SKM-1 (cell line): ENCODE results near the gene TMEM101.
"Not testable (repeated sequence)": the region's sequence is repeated elsewhere in the genome, so short reads cannot be mapped to it uniquely, and the experiment has no call there.

Source experiments
- DNase-seq: peaks from one replicate; lab custom pipeline; 2025; ENCODE audit not compliant: unreplicated experiment; lab: John Stamatoyannopoulos, UW

Gene TMEM101

GRCh38 chr17:44000871-44001460, 13.8 kb downstream of the TMEM101 start:
- no peak for DNase-seq

GRCh38 chr17:44000141-44000860, 14.5 kb downstream of the TMEM101 start:
- DNase-seq: no peak

DNA sequence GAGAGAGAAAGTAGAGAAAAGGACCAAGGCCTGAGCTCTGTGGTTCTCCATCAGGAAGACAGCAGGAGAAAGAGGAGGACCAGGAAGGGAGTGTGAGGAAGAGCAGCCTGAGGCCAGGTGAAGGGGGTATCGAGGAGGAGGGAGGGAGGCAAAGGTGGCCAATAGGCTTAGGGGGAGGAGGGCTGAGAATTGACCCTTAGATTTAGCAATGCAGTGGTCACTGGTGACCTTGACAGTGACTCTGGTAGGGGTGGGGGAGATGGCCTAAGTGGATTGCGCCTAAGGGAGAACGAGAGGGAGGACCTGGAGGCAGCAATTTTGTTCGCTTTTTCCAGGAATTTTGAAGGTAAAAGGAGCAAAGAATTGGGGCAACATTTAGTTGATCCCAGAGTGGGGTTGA, 15.7 kb downstream of the TMEM101 start:
- DNase-seq: no peak

DNA sequence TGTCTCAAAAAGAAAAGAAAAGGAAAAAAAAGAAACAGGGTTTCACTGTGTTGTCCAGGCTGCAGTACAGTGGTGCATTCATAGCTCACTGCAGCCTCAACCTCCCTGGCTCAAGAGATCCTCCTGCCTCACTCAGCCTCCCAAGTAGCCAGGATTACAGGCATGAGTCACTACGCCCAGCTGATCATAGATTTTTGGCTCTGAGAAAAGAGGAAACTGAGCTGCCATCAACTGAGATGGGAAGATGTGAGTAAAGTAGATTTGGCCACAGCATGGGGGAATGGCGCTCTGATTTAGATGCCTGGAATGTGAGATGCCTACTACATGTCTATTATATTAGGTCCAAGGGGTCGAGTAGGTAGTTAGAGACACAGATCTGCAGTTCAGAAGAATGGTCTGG, 16.2 kb downstream of the TMEM101 start:
- DNase-seq: peak; percentile 38

GRCh38 chr17:43997180-43997579, 17.6 kb downstream of the TMEM101 start:
- DNase-seq: not testable (repeated sequence)

GRCh38 chr17:43995150-43995471, 19.7 kb downstream of the TMEM101 start:
- no peak for DNase-seq

GRCh38 chr17:43994272-43995149, 20.3 kb downstream of the TMEM101 start:
- DNase-seq: peak; percentile 39

DNA sequence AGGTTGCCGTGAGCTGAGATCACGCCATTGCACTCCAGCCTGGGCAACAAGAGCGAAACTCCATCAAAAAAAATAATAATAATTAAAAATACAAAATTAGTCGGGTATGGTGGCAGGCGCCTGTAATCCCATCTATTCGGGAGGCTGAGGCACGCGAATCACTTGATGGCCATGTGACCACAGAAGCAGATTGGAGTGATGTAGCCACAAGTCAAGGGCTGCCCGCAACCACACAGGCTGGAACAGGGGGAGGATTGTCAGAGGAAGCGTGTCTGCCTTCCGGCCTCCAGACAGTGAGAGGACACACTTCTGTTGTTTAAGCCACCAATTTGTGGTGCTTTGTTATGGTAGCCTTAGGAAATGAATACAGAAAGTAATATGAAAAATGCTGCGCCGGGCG, 22.1 kb downstream of the TMEM101 start:
- no peak for DNase-seq

- DNase-seq: no peak
Measured at GRCh38 chr17:43988301-43988700, 26.5 kb downstream of the TMEM101 start.

DNA sequence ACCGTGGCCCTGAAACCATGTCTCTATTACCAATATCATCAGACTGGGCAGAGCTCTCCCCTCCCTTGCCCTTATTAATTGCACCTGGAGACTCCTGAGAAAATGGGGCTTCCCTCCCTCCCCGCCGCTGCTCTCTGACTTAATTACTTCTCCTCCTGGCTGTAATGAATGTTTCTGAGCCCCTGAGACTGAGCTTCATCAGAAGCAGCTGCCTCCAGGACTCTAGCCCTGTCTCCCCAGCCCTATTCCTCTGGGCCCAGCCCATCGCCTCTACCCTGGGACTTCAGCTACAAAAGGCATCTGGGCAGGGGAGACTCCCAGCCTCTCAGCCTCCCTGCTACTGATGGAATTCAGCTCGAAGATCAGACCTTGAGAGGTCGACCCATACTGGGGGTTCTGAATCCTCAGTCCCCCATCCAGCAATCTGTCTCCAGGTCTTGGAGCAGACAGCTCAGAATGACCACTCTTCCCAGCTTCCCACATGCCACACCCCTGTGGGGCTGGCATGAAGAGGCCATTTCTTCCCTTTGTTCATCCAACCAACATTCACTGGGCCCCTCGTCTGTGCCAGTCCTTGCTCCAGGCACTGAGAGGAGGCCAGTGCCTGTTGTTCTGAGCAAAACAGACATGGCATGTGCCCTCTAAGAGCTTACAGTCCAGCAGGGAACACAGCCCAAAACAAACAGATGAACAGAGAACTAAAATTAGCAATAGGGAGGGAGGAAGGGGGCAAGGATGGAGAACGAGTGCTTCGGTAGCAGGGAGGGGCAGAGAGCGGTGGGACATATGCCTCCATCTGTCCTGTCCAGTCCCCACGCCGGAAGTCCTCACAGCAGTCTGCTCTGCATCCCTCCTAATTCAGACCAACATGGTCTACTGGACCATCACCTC, 27.4 kb downstream of the TMEM101 start:
- DNase-seq: no peak

DNA sequence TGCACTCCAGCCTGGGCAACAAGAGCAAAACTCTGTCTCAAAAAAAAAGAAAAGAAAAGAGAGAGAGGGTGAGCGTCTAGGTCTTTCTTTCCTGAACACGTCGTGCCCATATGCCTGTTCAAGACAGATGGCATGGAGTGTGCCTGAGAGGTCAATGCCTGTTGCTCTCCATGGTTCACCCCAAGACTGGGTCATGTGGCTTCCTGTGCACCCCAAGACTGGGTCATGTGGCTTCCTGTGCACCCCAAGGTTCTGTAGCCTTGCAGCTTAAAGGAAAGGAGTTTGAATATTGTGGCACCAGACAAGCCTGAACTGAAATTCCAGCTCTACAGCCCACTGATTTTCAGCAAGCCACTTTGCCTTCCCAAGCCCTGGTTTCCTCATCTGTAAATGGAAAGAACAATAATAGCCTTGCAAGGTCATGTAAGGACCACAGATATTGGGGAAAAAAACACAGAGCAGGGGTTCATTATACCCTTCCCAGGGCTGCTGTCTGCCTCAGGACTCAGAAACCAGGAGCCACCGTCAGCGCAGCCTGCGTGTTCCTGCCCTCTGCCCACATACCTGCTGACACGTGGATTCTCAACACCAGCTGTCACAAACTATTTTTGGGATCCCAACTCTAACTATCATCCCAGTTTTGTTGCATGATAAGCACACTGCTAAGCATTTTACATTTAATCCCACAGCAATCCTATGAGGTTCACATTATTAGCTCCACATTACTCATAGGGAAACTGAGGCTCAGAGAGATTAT, 28.4 kb downstream of the TMEM101 start:
- DNase-seq: no peak

GRCh38 chr17:43984521-43984920, 30.2 kb downstream of the TMEM101 start:
- DNase-seq: no peak

DNA sequence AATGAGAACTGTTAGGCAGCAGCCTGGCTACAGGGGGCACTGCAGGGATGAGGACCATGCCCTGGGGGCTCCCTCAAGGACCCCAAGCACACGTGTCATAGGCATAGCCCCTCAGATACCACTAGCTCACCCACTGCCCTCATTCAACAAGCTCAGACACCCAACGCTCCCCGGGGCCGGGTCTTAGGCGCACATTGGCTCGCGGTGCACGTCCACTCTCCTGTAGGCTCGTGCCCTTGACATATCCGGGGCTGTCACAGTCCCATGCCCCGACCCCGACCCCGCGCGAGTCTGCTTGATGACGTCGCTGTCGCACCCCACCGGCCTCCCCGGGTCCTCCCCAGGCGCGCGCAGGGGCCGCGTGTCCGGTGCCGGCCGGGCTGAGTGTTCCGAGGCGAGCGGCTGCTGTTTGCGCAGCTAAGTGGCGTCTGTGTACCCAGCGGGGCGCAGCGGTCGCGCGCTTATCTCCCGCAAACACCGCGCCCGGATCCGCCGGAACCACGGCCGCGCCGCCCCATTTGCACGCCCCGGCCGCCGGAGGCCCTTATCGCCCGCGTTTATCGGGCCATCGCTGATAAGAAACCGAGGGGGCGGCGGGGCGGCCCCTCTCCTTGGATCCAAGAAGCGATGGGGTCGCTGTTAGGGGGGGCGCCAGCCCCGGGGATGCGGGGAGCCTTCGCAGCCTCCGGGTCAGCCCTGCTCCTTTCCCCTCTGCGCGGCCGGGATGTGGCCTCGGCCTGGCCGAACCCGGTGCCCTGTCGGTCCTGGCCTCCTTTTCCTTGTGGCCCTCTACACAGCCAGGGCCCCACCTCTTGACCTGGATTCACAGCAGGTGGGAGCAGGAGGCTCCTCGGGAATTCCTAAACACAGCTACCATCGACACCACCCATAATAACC, 31.0 kb downstream of the TMEM101 start:
- no peak for DNase-seq

- no peak for DNase-seq
Measured at GRCh38 chr17:43983196-43983514, 31.6 kb downstream of the TMEM101 start.

- no peak for DNase-seq
Measured at GRCh38 chr17:43982171-43982570, 32.6 kb downstream of the TMEM101 start.

- DNase-seq: no peak
Measured at GRCh38 chr17:43979671-43980070, 35.1 kb downstream of the TMEM101 start.

GRCh38 chr17:43979011-43979410, 35.8 kb downstream of the TMEM101 start:
- no peak for DNase-seq

GRCh38 chr17:43978078-43978477, 36.7 kb downstream of the TMEM101 start:
- DNase-seq: no peak
